Gastrocnemius medialis (tissue), 4 donors: ENCODE results near the gene C6orf118.

Experiments
- POLR2A ChIP-seq, 2 donors: fragments of 450-650 bp; IDR thresholded peaks; one replicate each; pipeline ENCODE4 v1.6.1; 2017; ENCODE audit warnings: antibody characterized with exemption in 2 of 2, mild to moderate bottlenecking in 2 of 2, moderate library complexity in 2 of 2
- TF ChIP-seq, protein P1 (sequence below), 5 experiments: fragments of 450-650 bp in 3 of 5; fragments of 200-600 bp in 2 of 5; sonication (generic) in 2 of 5; IDR thresholded peaks in 4 of 5; conservative IDR thresholded peaks in 1 of 5; 1 replicate in 4 of 5; 2 replicates in 1 of 5; pipeline ENCODE4 v1.5.1; 2016 to 2019; ENCODE audit warnings: antibody characterized with exemption in 5 of 5, mild to moderate bottlenecking in 3 of 5, moderate library complexity in 3 of 5

GRCh38 chr6:165301372-165302246 is 7.8 kb downstream of the C6orf118 start:
- TF ChIP-seq, protein P1, sequence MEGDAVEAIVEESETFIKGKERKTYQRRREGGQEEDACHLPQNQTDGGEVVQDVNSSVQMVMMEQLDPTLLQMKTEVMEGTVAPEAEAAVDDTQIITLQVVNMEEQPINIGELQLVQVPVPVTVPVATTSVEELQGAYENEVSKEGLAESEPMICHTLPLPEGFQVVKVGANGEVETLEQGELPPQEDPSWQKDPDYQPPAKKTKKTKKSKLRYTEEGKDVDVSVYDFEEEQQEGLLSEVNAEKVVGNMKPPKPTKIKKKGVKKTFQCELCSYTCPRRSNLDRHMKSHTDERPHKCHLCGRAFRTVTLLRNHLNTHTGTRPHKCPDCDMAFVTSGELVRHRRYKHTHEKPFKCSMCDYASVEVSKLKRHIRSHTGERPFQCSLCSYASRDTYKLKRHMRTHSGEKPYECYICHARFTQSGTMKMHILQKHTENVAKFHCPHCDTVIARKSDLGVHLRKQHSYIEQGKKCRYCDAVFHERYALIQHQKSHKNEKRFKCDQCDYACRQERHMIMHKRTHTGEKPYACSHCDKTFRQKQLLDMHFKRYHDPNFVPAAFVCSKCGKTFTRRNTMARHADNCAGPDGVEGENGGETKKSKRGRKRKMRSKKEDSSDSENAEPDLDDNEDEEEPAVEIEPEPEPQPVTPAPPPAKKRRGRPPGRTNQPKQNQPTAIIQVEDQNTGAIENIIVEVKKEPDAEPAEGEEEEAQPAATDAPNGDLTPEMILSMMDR (IDR thresholded peaks at IDR 0.05 in 4 of 5, conservative IDR thresholded peaks at IDR 0.05 in 1 of 5): no peak
- no peak for TF ChIP-seq POLR2A (IDR thresholded peaks at IDR 0.05)
